GM21529 (cell line): ENCODE data around the gene KRT81.
"Not testable (repeated sequence)": the region's sequence is repeated elsewhere in the genome, so short reads cannot be mapped to it uniquely, and the experiment has no call there.

Experiments used
- ATAC-seq: cut with Tn5 transposase; IDR thresholded peaks from one replicate; pipeline ENCODE4 v1.9.1; 2021; ENCODE audit not compliant: unreplicated experiment

KRT81 gene

DNA sequence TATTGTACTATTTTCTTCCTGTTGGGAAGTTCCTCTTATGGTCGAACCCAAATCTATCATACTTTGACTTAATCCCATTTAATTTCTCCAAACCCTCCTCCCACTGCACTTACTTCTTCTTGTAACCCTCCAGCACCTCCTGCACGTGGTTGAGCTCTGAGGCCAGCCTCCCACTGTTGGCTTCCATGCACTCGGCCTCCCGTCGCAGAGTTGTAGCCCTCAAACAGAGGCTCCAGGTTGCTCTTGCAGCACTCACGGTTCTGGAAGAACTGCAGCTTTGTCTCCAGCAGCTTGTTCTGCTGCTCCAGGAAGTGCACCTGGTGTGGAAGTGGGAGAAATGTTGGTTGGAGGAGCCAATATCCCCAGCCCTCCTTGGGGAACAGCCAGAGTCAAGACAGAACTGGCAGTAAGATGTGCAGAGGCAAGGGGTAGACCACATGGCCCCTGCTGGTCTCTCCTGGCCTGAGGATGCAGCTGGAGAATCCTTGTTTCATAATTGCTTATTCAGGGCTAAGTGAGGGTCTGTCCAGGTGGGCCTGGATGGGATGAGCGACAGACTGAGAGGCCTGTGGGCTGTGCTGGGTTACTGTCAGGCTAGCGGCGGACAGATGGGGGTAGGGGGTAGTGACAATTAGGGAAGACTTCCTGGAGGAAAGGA lies 35.3 kb downstream of the KRT81 start:
- no peak for ATAC-seq

DNA sequence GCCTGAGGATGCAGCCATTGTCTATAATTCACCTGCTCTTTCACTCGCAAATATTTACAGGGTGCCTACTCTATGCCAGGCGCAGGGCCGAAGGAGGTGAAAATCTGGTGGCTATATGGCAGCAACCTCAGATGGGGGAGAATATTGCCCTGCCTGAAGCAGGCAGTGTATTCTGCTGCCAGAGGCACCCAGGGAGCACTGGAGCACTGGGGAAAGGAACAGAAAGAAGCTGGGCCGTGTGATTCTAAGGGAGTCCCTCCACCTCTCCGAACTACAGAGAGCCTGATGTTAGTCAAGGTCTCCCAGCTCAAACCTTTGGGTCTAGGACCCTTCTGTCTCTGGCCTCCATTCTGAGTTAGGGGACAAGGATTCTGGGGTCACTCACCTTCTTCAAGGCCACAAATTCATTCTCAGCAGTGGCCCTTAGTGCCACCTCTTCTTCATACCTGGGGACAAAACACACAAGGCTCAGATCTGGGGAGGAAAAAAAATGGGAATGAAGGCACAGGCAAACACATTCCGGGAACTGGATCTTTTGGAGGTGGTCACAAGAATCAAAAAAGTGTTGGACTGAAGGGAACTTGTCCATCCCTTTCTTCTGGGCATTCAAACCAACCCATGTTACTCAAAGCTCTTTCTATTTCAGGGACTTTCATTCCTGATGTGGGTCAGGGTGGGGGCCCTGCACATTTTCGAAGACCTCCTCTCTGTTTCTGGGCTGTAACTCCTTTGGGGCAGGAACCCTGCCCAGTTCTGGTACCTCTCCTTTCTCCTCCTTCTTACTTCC lies 36.2 kb downstream of the KRT81 start:
- ATAC-seq, result no peak

GRCh38 chr12:52254180-52254964 lies 37.0 kb downstream of the KRT81 start:
- ATAC-seq, result no peak

DNA sequence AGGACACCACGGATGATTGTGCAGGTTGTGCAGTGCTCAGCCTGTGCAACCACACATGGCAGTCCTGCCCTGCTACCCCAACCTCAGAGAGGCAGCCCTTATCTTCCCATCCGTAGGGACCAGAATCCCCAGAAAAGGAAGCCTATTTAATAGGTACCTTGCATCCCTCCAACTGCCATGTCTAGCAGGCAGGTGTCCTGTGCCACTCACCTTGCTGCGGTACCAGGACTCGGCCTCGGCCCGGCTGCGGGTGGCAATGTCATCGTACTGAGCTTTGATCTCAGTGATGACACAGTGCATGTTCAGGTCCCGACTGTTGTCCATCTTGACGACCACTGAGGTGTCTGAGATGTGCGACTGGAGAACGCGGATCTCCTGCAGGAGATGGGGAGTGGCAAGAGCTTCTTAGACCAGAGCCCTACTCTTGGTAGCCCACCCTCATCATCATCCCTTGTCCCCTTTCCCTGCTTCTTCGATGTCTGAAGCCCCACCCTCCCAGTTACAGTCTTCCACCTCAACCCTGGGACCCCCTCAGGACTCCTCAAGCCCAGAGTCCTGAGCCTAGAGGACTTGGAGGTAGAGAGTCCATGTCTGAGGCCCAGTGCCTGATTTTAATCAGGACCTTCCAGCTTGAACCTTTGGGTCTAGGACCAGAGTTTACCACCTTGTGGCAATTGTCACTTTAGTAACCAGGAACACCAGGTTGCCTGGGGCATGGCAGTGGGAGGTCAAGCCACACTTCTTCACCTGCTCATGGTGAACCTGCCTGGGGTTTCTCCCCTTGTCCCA lies 37.7 kb downstream of the KRT81 start:
- ATAC-seq, result no peak

GRCh38 chr12:52252728-52253343 lies 38.5 kb downstream of the KRT81 start:
- no peak for ATAC-seq

DNA sequence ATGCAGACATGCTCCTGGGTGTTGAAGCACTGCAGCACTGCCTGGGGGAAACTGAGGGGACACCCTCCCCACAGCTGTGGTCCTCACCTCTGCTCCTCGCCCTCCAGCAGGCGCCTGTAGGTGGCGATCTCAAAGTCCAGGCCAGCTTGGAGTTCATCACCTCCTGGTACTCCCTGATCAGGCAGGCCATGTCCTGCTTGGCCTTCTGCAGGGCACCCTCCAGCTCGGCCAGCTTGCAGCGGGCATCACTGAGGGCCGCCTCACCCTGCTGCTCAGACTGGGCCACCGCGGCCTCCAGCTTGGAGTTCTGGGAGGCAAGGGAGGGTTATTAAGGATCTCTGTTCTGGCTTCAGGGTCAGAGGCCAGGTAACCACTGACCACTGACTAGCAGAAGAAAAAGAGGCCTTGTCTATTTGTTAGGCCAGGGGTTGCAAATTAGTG lies 39.1 kb downstream of the KRT81 start:
- not testable (repeated sequence) for ATAC-seq

DNA sequence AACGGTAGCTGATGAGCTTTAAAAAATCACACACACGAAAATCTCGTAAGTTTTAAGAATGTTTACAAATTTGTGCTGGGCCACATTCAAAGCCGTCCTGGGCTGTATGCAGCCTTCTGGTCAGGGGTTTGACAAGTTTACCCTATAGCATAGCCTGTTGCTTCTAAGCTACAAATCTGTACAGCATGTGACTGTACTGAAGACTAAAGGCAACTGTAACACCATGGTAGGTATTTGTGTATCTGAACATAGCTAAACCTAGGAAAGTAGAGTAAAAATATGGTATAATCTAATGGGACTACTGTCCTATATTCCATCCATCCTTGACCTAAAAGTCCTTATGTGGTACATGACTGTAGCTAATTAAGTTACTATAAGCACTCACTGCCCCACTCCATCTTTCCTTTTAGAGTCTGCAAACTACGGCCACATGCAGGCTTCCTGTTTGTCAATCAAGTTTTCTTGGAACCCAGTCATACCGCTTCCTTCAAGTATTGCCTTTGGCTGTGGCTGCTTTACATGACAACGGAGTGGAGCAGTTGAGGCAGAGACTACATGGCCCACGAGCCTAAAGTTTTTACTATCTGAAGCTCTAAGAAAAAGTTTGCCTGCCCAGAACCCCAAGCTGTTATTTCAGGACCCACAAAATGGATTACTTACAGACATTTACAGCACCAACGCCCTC lies 39.8 kb downstream of the KRT81 start:
- ATAC-seq, result no peak

GRCh38 chr12:52250048-52250990 lies 41.0 kb downstream of the KRT81 start:
- ATAC-seq, result no peak

GRCh38 chr12:52249511-52250047 lies 41.8 kb downstream of the KRT81 start:
- no peak for ATAC-seq

DNA sequence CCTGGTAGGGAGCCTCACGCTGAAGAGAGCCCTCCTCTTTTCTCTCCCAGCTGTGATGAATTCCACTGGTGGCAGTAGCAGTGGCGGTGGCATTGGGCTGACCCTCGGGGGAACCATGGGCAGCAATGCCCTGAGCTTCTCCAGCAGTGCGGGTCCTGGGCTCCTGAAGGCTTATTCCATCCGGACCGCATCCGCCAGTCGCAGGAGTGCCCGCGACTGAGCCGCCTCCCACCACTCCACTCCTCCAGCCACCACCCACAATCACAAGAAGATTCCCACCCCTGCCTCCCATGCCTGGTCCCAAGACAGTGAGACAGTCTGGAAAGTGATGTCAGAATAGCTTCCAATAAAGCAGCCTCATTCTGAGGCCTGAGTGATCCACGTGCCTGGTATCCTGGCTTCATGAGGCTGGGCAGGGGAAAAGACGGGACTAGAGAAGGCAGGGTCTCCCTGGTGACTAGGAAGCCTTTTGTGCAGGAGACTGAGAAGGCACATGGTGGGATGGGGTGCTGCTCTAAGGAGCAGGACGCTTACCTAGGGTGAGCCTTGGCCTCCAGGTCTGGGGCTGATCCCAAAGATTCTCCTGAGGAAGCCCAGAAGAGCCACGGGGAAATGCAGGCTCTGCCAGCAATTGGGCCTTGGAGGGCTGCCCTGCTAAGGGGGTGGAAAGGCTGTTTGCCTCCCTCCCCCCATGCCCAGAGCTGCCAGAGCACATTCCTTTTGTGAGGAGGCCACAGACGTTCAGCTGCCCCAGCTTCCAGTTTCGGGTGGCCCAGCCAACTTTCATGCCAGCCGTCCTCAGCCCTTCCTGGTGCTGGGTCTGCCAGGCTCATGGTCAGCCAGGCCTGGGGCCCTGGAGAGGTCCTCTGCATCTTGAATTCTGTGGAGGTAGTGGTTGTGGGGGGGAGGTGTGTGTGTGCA lies 42.5 kb downstream of the KRT81 start:
- ATAC-seq, result no peak

- ATAC-seq, result no peak
These were observed 43.5 kb downstream of the KRT81 start for GRCh38 chr12:52247622-52248540.

- ATAC-seq, result no peak
These were observed 44.4 kb downstream of the KRT81 start for GRCh38 chr12:52246720-52247621.

- ATAC-seq, result no peak
These were observed 45.3 kb downstream of the KRT81 start for GRCh38 chr12:52245962-52246569.

DNA sequence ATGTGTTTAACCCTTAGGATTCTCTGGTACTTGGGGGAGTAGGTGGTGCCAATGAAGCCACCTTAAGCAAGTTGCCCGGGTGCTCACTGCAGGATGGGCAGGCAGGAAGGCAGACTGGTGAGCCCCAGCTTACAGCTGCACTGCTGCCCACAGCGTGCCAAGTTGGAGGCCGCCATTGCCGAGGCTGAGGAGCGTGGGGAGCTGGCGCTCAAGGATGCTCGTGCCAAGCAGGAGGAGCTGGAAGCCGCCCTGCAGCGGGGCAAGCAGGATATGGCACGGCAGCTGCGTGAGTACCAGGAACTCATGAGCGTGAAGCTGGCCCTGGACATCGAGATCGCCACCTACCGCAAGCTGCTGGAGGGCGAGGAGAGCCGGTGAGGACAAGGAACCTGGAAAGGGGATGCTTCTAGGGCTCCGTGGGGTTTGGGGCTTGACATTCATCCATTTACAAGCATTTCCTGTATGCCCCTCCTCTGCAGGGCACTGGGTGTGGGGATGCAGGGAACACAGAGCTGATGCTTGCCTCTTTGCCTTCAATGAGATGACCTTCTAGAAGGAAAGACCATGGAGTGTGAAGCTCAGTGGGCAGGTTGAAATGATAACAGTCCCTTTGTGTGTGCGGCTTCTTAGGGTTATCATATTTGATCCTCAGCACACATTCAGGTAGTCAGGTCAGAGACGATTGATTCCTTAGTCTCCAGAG lies 45.9 kb downstream of the KRT81 start:
- no peak for ATAC-seq
